Upper lobe of left lung (tissue), 6 donors: ENCODE measurements around the gene CLC. TPM values are rescaled to one million over a fixed set of nuclear protein-coding genes. Genes with fewer than 3 reads are reported as not detected.
"Not testable (repeated sequence)": the region's sequence is repeated elsewhere in the genome, so short reads cannot be mapped to it uniquely, and the experiment has no call there.

Source experiments
- ATAC-seq, 2 donors: fragments of 200-7000 bp; cut with Tn5 transposase; one replicate each; pipeline ENCODE4 v1.9.1; 2022; ENCODE audit warnings: mild to moderate bottlenecking in 2 of 2, moderate library complexity in 2 of 2; ENCODE audit not compliant: low FRiP score in 2 of 2
- DNase-seq, 2 donors: peaks; one replicate each; pipeline ENCODE4 v3.0.0-alpha.2; 2019 to 2020
- H3K27ac ChIP-seq, 4 donors: fragments of 200-600 bp; sonication (generic); one replicate each; pipeline ENCODE4 v1.5.1; 2016 to 2019
- H3K27me3 ChIP-seq, 4 donors: fragments of 200-600 bp; sonication (generic); one replicate each; pipeline ENCODE4 v1.5.1; 2017 to 2019
- H3K36me3 ChIP-seq, 4 donors: fragments of 200-600 bp; sonication (generic); one replicate each; pipeline ENCODE4 v1.5.1; 2016 to 2019
- H3K4me1 ChIP-seq, 4 donors: fragments of 200-600 bp; sonication (generic); one replicate each; pipeline ENCODE4 v1.5.1; 2018 to 2019
- H3K4me3 ChIP-seq, 4 donors: fragments of 200-600 bp; sonication (generic); one replicate each; pipeline ENCODE4 v1.5.1; 2017 to 2019; ENCODE audit warnings: mild to moderate bottlenecking in 2 of 4, moderate library complexity in 1 of 4
- H3K9me3 ChIP-seq, 4 donors: fragments of 200-600 bp; sonication (generic); one replicate each; pipeline ENCODE4 v1.5.1; 2018 to 2019
- CTCF ChIP-seq, 6 experiments: fragments of 450-650 bp in 4 of 6; fragments of 200-600 bp in 2 of 6; sonication (generic) in 2 of 6; IDR thresholded peaks; one replicate each; pipeline ENCODE4 v1.5.1; 2016 to 2019; ENCODE audit warnings: antibody characterized with exemption in 6 of 6
- EP300 ChIP-seq, 4 donors: sonication (generic); formaldehyde crosslinking; IDR thresholded peaks; one replicate each; pipeline ENCODE4 v1.5.1; 2017; ENCODE audit warnings: antibody characterized with exemption in 4 of 4, control low read depth in 2 of 4
- POLR2A ChIP-seq, 4 donors: fragments of 450-650 bp; IDR thresholded peaks; one replicate each; pipeline ENCODE4 v1.5.1; 2016 to 2017; ENCODE audit warnings: antibody characterized with exemption in 4 of 4, mild to moderate bottlenecking in 2 of 4
- POLR2AphosphoS5 ChIP-seq, 2 donors: sonication (generic); formaldehyde crosslinking; IDR thresholded peaks; one replicate each; pipeline ENCODE4 v1.5.1; 2017; ENCODE audit warnings: antibody characterized with exemption in 2 of 2
- WGBS, 2 donors: methylation state at CpG; one replicate each; pipeline ENCODE4 v1.1.5; 2017 to 2018; 5-methylcytosine and 5-hydroxymethylcytosine counted together
- total RNA-seq, 6 donors: library from RNA; depleted of rRNA in 4 of 6; stranded (reverse); fragments of >200 nt in 4 of 6; gene quantifications; one replicate each; pipeline versions ENCODE4 v1.1.0 to v1.2.1, GENCODE V29; 2016 to 2021
- donor health status: DM: no; HTN: no; CAD: no; lungs with moderate emphysema.
- donor health status: DM: no; HTN: yes; CAD: no; lungs with severe emphysema.

Gene CLC
- total RNA-seq, 6 donors from 2014 or later: not detected

GRCh38 chr19:39725995-39726394 lies 11.8 kb downstream of the CLC start:
- H3K4me1 ChIP-seq: no peaks in the 10 kb centered on the region
- no peaks in the 10 kb centered on the region for H3K9me3 ChIP-seq
- no peak overlapping the region for H3K27ac ChIP-seq
- H3K27me3 ChIP-seq: no peaks in the 10 kb centered on the region
- no peaks in the 10 kb centered on the region for H3K36me3 ChIP-seq
- DNase-seq (no peak), ATAC-seq (no peak)
- TF ChIP-seq POLR2A (IDR thresholded peaks at IDR 0.05) (no peak), POLR2AphosphoS5 (IDR thresholded peaks at IDR 0.05) (no peak), CTCF (IDR thresholded peaks at IDR 0.05) (no peak), EP300 (IDR thresholded peaks at IDR 0.05) (no peak)
- H3K4me3 ChIP-seq: no peak overlapping the region

GRCh38 chr19:39720144-39720543 lies 17.7 kb downstream of the CLC start:
- WGBS, 2 donors: 75 to 82% methylated on average over 3 of the region's 3 CpGs
- not testable (repeated sequence) for DNase-seq, H3K27ac ChIP-seq, H3K4me1 ChIP-seq, H3K9me3 ChIP-seq, H3K27me3 ChIP-seq, H3K36me3 ChIP-seq, H3K4me3 ChIP-seq, ATAC-seq

GRCh38 chr19:39710333-39710890 lies 27.4 kb downstream of the CLC start:
- 92% methylated on average over 4 of the region's 4 CpGs for WGBS, 2 donors
- no peaks in the 10 kb centered on the region for H3K4me1 ChIP-seq
- no peak overlapping the region for H3K4me3 ChIP-seq
- H3K36me3 ChIP-seq: no peaks in the 10 kb centered on the region
- TF ChIP-seq POLR2A (IDR thresholded peaks at IDR 0.05): no peak
- no peak for TF ChIP-seq POLR2AphosphoS5 (IDR thresholded peaks at IDR 0.05)
- no peak for TF ChIP-seq CTCF (IDR thresholded peaks at IDR 0.05)
- no peak for TF ChIP-seq EP300 (IDR thresholded peaks at IDR 0.05)
- H3K27ac ChIP-seq: no peak overlapping the region
- H3K27me3 ChIP-seq: no peaks in the 10 kb centered on the region
- DNase-seq (no peak), ATAC-seq (no peak)
- no peaks in the 10 kb centered on the region for H3K9me3 ChIP-seq

GRCh38 chr19:39709026-39709872 lies 28.6 kb downstream of the CLC start:
- ATAC-seq (no peak), DNase-seq (no peak)
- Histone ChIP-seq H3K4me1 (no peaks in the 10 kb centered on the region), H3K27me3 (no peaks in the 10 kb centered on the region), H3K9me3 (no peaks in the 10 kb centered on the region), H3K4me3 (no peak overlapping the region), H3K27ac (no peak overlapping the region), H3K36me3 (no peaks in the 10 kb centered on the region)
- no peak for TF ChIP-seq POLR2A (IDR thresholded peaks at IDR 0.05)
- TF ChIP-seq CTCF (IDR thresholded peaks at IDR 0.05): no peak
- TF ChIP-seq EP300 (IDR thresholded peaks at IDR 0.05): no peak
- no peak for TF ChIP-seq POLR2AphosphoS5 (IDR thresholded peaks at IDR 0.05)
- 86 to 92% methylated on average over 5 of the region's 5 CpGs for WGBS, 2 donors

GRCh38 chr19:39708594-39708993 lies 29.2 kb downstream of the CLC start:
- no peak overlapping the region for H3K4me3 ChIP-seq
- ATAC-seq: no peak
- WGBS, 2 donors: 84 to 90% methylated on average over 6 of the region's 6 CpGs

More at GRCh38 chr19:39708594-39708993, 29.2 kb downstream of the CLC start:
- H3K4me1 ChIP-seq: no peaks in the 10 kb centered on the region
- H3K27me3 ChIP-seq: no peaks in the 10 kb centered on the region
- no peaks in the 10 kb centered on the region for H3K9me3 ChIP-seq
- TF ChIP-seq POLR2AphosphoS5 (IDR thresholded peaks at IDR 0.05) (no peak), CTCF (IDR thresholded peaks at IDR 0.05) (no peak), EP300 (IDR thresholded peaks at IDR 0.05) (no peak), POLR2A (IDR thresholded peaks at IDR 0.05) (no peak)
- no peaks in the 10 kb centered on the region for H3K36me3 ChIP-seq
- DNase-seq: no peak
- no peak overlapping the region for H3K27ac ChIP-seq
